ENCODE measurements around the gene VPS13D.
"Not testable (repeated sequence)": the region's sequence is repeated elsewhere in the genome, so short reads cannot be mapped to it uniquely, and the experiment has no call there.

The VPS13D gene

DNA sequence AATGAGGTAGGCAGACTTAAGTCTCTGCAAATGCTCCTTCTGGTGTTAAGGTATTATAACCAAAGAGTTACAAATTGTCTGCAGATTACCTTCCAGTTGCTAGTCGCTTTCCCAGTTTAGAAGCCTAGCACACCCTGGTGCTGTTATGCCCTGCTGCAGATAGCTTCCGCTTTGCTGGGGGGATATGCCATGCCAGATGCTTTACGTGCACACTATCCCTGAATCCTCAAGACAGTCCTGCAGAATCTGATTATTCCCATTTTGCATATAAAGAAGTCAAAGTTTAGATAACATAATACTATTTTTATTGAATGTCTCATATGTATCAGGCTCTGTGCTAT is 221.7 kb downstream of the VPS13D start:
- DNase-seq: no peak

DNA sequence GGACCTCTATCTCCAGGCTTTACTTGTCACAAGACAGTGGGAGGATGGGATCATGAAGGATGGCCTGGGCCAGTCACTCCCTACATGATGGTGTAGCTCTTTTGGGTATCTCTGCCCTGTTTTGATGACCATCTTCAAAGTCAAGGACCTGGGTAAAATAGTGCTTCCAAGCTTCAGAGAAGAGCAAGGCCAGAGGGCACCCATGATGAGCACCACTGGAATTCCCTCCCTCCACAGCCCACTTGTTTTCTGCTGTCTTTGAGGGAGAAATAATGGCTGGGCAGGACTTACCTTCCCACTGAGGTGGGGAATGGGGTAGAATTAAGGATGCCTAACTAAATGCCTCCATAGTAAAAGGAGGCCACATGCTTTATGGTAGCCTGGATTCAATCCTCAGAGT is 222.4 kb downstream of the VPS13D start:
- no peak for DNase-seq

DNA sequence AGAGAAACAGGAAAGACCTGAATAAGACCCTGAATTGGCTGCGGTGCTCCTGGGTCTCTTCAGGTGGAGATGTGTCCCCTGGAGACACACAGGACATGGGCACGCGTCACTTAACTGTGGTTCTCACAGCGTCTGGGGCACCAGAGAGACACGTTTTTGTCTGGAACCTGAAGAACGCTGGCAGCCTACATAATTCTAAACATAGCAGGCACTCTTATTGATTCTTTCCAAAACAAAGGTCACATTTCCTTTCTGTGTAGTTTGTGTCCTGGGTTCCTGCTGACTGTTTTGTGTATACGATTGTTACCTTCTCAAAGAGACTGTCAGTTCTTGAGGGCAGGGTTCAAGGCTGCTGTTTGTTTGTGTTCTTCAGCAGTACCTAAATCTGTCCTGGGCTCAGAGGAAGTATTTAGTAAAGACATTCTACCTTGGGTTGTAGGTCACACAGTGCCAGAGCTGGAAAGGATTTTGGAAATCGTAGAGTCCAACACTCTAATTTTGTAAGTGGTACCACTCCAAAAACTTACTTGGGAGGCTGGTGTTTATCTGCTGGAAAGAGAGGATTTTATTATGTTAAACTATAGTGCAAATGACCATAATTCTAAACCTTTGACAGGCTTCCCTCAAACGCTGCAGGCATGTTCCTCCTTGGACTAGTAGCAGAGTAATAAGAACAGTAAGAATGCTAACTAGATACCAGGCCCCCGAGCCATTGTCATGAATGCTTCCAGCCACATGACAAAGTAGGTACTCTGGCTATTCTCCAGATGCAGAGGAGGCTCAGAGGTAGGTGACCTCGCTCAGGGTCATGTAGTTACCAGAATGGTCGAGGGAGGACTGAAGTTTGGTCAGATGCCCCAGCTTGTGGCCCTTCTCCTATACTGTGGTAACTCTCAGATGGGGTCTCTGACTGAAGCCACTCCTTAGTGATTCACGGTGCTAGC is 223.8 kb downstream of the VPS13D start:
- DNase-seq: no peak

DNA sequence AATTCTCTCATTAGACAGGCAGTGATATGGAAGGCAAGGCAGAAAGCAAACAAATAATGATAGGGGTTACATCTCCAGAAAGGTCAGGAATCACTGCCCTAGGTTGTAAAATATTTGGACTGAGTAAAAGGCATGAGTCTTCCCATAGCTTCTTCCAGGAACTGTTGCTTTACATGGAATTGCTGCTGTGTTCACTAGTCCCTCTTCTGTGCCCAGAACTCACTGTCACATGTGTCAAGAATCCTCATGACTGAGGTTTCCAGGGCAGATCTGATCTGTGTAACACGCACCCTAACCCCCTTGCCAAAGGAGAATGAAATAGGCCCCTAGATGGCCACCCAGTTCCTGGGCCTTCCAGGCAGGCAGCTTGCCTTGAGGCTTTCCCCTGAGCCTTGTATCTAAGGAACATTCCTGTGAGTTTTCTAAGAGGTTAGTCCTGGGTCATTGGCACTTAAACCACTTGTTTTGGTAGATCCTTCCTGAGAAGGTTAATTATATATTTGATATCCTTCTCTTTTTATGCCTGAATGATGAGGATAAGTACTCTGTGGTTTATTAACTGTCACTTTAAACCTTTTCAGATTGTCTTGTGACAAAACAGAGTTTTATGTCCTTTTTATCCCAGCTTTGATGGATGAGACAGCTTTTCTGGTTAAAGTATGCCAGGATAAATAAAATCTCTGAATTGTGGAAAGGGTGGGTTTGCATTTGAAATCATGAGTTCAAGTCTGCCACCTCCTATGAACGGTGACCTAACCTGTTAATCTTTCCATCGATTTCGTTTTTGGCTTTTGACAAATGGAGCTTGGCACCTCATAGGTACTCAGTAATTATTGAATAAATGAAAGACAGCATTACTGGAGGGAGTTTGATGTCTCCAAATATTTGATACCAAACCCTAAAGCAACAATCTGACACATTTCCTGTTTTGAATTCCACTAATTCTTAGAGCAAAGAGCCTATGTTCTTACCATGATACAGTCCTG is 224.9 kb downstream of the VPS13D start:
- no peak for DNase-seq

DNA sequence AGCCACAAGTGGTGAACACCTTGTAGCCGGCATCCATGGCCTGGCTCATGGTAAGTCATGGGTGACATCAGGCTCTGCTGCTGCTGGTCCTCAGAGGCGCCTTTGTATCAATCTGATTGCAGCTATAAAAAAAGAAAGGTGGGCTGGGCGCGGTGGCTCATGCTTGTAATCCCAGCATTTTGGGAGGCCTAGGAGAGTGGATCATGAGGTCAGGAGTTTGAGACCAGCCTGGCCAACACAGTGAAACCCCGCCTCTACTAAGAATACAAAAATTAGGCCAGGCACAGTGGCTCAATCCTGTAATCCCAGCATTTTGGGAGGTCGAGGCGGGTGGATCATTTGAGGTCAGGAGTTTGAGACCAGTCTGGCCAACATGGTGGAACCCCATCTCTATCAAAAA is 226.3 kb downstream of the VPS13D start:
- DNase-seq: not testable (repeated sequence)

DNA sequence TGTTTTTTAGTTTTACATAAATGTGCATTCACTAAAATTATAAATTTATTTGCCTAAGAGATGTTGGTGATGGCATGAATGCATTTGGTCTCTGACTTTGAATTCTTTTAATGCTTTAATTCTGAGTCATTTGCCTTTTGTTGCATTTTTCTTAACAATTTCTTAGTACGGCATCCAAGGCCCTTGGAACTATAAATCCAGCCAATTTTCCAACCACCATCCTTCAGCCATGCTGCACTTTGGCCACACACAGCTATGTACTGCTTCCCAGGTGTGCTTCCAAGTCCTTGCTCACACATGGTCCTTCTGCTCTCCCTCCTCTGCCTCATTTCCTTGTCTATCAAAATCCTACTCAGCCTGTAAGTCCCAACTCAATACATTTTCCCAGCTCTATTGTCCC is 227.1 kb downstream of the VPS13D start:
- DNase-seq: no peak

DNA sequence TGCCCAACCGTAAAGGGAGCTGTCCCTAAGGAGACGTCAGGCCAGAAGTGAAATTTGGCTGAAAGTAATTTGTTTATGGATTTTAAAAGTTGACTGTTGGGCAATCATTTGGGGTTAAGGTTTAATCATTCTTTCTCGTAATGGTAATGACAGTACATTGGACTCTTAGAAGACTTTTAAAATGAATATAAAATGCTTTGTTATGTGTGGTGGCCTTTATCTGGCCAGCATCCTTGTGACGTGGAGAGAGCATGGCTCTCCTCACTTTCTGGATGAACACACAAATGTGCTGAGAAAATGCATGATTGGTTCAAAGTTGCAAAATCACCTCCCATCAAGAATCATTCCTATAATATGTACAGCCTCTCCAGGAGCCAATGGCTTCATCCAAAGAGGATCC is 227.9 kb downstream of the VPS13D start:
- no peak for DNase-seq

DNA sequence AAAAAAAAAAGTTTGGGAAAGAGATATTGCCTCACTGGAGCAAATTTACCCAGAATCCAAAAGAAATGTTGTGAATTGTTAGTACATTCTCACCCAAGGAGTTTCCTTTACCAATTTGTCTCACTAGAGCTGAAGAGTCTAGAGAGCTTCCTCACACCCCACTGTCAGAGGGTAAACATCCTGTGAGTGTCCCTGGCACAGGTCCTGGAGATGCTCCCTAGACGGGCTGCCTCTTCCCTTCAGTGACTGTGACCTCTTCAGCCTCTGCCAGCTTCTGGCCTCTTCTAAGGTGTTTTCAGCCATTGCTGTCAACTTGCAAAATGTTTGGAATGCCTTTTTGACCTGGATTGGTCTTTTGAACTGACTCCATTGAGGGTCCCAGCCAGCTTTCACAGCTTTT is 228.7 kb downstream of the VPS13D start:
- no peak for DNase-seq

DNA sequence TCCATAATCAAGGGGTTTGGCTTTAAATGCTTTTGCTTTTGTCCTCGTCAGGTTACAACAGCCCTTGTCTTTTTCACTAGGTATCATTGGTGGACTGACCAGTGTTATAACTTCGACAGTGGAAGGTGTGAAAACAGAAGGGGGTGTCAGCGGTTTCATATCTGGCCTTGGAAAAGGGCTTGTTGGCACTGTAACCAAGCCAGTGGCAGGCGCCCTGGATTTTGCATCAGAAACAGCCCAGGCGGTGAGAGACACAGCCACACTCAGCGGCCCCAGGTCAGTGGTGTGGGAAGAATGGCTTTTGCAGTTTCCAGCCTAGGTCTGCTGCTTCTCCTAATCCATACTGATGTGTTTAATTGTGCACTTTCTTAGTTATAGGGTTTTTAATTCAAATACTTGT is 230.3 kb downstream of the VPS13D start:
- DNase-seq: no peak

DNA sequence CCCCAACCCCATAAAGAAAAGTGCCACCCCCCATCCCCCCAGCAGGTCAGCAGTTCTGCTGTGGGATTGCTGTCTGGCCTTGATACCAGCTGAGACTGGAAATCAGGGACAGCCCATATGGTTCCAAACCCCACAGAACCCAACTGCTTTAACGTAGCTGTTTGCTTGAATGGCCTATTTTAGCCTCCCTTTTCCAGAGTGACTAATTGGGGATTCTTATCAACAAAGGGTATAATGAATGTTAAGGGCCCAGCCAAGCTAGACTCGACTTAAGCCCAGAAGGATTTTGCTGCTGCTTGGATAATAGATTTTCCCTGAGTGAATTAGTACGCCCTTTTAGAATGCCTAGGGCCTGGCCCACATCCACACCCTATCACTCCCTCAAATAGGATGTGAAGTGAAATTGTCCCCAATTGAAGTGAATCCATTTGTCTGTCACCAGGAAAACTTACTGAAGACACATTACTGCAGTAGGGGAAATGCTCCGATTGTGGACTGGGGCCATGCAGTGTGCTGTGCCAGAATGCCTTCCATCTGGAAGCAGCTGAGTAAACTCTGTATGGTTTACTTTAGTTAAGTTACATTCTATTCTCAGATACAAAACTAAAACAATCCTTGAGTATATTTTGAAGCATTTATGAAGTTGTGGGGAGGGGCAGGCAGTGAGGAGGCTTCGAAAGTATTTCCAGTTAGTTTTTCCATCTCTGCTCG is 231.2 kb downstream of the VPS13D start:
- DNase-seq: no peak

DNA sequence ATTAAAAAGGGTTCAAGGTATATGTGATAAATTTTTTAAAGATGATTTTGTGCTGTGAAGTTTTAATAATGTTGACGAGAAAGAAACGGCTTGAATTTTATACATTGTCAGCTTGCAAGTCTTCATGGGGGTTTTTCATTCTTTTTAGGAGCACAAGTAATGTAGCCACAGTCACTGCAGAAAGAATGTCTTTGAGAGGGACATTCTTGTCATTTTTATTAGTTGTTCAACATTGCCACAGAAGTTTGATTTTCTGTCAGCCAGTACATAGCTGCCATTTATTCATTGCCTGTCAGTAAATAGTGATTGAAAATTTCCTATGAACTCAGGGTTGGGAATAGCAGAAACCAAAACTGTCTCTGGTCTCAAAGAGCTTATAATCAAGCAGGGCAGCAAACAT is 231.9 kb downstream of the VPS13D start:
- no peak for DNase-seq

DNA sequence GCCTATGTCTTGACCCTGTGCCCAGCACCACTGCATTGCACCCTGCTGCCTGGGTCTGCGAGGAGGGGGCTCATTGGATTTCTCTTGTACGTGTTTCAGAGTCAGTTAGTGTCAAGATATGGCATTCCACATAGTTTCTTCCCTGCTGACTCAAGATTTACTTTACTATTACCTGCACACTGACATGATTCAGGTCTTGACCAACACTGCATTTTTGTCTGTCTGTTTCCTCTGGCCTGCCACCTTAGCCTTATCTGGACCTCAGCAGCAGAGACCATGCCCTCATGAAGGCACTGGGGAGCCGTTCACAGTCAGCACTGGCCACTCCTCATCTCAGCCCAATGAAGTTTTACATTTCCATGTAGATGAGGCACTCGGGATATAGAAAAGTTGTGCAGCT is 232.8 kb downstream of the VPS13D start:
- DNase-seq: no peak

DNA sequence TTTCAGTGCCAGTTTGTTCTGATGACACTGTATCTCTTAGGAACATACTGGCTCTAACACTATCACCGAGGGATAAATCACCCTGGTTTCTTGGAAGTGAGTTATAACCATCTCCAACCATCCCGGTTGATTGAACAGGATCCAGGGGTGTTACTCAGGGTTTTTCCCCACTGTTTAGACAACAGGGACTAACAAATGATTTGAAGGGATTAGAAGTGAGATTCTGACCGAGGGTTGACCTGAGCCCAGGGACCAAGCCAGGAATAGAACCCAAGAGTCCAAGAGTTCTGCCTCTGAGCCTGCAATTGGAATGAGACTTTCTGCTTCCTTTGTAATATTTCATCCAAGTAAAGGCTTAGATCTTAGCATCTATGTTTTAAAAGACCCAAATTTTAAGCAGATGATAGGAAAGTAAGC is 234.2 kb downstream of the VPS13D start:
- DNase-seq: no peak

DNA sequence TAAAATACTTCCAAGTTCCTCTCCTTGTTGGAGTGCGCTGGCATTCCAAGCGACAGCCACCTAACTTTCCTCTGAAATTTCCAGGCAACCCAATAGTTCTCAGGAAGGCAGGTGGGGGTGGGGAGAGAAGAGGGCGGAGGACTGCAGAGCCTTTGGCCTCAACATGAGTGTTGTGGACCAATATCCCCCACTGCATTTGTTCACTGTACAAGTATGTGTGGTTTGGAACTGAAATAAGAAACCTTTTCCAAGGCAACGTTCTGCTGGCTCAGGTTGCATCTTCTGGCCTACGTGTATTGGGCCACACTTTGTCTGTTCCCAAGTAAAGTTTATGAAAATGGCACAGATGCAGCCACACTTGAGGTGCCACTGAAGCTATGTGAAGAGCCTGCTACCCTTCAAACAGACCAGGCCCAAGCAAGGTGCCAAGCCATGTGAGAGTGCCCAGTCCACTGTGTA is 234.8 kb downstream of the VPS13D start:
- DNase-seq: no peak

DNA sequence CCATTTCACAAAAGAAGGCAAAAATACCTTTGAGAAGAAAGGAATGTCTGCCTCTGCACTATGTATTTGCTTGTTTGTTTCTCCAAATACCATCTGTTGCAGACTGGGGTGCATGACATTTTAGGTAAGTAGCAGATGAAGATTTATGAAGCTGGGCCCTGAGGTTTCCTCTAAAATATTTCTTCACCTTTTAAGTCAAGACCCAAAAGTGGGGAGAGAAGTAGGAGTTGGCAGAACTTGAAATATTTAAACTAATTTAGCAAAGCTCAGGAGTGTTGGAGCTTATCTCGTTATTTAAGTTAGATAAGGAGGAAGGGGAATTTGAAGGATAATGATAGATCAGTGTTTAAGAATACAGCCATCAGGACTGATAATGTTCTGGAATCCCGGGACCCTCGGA is 235.3 kb downstream of the VPS13D start:
- no peak for DNase-seq

DNA sequence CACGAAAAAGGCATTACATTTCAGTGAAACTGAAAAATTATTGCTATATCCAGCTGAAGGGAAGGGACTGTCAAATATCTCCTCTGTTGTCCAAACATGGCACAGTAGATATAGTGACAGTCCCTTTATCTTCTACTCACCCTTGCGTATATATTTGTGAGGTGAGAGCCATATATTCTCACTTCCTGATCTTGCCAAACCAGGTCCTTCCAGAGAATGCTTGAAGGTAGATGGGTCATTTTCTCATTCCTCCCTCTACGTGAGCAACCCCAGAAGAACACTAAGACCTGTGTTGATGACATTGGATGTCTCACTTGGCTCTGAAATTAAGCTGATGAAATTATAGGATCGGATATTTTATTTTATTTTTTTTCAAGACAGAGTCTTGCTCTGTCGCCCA is 237.0 kb downstream of the VPS13D start:
- DNase-seq: no peak

DNA sequence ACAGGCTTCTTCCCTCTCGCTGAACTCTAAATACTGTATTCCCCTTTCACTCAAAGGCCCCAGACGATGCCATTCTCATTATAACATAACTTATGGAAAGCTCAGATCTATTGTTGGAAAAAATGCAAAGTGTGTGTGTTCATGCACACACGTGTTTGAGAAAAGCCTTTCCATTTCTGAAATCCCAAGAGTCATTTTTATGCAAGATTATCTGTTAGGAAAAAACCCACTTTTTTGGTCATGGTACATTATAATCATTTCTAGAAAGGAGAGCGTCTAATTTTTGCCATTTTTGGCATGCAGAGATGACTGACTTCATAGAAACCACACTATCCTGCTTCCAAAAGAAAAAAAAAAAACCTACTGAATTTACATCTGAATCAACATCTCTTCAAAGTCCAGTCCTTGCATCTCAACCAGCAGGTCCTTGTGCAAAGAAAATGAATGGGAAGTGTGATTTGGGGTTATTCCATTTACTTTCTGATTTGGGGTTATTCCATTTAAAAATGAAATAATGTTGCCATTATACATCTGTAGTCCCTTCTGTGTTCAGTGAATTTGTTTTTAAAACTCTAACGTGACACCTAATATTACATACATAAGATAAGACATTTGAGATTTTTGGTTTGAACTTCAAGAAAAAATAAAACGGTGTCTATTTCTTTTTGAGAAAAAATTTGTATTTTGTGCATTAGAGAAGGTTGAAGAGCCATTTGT is 237.9 kb downstream of the VPS13D start:
- no peak for DNase-seq

DNA sequence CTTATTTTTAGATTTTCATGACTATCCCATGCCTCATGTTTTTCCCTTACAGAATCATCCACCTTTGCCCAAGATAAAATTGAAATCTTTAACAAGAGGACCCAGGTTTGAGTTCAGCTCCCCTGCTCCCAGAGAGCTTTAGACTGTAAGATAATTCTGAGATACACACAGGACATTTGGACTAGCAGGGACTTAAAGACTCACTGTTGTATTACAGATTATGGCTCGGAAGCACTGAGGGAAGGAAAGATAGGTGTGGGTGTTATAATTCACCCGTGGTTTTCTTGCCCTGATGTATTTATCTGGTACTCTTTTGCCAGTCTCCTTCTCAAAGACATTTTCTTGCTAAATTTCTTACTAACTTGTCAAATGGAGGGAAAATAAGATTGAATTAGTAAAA is 238.5 kb downstream of the VPS13D start:
- DNase-seq: no peak

DNA sequence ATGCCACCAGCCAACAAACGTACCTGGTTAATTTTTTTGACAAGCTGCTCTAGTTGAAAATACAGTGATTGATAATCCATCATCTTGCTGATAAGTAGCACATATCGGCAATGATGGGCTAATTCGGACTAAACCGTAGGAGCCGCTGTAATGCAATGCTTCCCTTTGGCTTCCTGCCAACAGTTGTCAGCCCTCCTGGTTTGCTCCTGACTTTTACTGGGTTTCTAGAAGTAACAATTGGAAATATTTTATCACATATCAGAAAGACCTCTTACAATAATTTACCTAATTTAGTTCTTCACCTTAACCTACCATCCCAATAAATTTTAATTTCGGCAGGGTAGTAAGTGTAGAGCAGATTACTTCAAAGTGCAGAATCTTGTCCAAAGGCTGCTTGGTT is 239.7 kb downstream of the VPS13D start:
- DNase-seq: no peak

DNA sequence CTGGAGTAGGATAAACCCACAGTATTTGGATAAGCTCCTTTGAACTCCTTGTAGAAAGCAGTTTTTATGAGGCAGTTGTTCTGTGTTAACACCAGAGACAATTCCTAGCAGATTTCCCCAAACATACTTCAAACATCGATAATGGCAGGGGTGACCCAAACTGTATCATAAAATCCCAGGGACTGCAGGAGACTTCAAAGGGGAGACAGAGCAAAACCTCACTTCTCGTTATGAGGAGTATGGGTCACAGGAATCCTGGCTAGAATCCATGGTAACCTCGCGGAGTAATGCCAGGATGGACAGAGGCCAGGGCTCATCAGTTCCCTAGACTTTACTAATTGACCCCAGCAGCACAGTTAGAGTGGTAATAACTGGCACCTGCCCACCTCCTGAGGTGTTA is 240.2 kb downstream of the VPS13D start:
- no peak for DNase-seq

DNA sequence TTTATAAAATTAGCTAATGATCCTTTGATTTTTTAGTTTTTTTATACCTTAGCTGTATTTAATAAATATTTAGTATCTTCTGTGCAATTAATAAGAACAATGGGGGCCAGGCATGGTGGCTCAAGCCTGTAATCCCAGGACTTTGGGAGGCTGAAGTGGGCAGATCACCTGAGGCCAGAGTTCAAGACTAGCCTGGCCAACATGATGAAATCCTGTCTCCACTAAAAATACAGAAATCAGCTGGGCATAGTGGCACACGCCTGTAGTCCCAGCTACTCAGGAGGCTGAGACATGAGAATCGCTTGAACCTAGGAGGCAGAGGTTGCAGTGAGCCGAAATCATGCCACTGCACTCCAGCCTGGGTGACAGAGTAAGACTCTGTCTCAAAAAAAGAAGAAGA is 241.1 kb downstream of the VPS13D start:
- not testable (repeated sequence) for DNase-seq

DNA sequence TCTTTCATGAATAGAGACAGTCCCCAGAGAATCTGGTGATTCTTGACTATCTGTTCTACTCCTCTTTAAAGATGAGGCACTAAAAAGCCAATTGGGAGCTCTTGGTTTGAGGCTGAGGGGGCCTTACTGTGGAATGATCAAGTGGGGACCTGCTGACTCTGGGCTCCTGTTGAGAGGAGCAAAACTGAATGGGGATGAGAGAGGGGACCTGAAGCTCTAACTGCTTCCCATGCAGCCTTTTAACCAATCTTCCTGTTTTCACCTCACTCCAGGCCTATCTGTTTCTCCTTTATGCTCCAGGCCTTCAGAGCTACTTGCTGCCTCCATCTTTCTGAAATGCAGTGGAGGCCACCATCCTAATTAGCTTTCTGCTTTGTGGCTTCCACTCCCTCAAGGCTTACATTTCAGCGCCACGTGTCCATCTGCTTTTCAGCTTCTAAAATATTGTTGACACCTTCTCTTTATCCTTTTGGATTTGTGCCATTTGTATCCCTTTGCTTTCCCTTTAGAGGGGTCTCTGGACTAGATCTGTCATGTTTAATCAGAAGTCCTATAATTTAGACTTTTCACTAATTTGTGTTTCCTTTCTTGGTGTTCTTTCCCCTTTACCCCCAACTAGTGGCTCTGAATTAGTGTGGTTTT is 242.4 kb downstream of the VPS13D start:
- DNase-seq: no peak

Measured in activated naive CD4-positive, alpha-beta T cell treated with Interleukin-2 at 50 U/mL for 16 hours (primary cell).